ENCODE measurements around the gene CTSE. TPM values are rescaled to one million over a fixed set of nuclear protein-coding genes. Genes with fewer than 3 reads are reported as not detected.

Gene CTSE
- total RNA-seq, 2 experiments from 2014 or later, result not detected

- peaks cover 4% of the 10 kb centered on the region for H3K4me1 Mint-ChIP-seq (ENCODE audit: low read depth)
- no peaks in the 10 kb centered on the region for H3K36me3 Mint-ChIP-seq (ENCODE audit: low read depth)
- DNase-seq (no peak), ATAC-seq (no peak)
- intact Hi-C loops (cut with micrococcal nuclease), result no loop called here
- no peak for TF ChIP-seq CTCF (IDR thresholded peaks at IDR 0.05)
- no peak overlapping the region for H3K27ac Mint-ChIP-seq
- ChIA-PET POLR2A (no interaction called here), CTCF (interaction anchor here (0.6 to 2.5 kb wide), 3 partner anchors 8 to 220 kb away, joined by 3 to 12 read pairs (median 3); no protein-coding TSS in a partner anchor)
- H3K9me3 Mint-ChIP-seq, result no peaks in the 10 kb centered on the region
- no peak overlapping the region for H3K4me3 Mint-ChIP-seq
- H3K27me3 Mint-ChIP-seq, result no peaks in the 10 kb centered on the region
These were observed 58.4 kb downstream of the CTSE start for GRCh38 chr1:205965036-205965884.

- no peak for ATAC-seq
- POLR2A ChIA-PET, result interaction anchor here (0.5 to 0.6 kb wide), 2 partner anchors 14 to 306 kb away, joined by 3 read pairs; no protein-coding TSS in a partner anchor
- Mint-ChIP-seq H3K36me3 (ENCODE audit: low read depth) (no peaks in the 10 kb centered on the region), H3K27me3 (no peaks in the 10 kb centered on the region), H3K9me3 (no peaks in the 10 kb centered on the region), H3K4me3 (no peak overlapping the region), H3K27ac (no peak overlapping the region), H3K4me1 (ENCODE audit: low read depth) (peaks cover 4% of the 10 kb centered on the region)
- CTCF ChIA-PET, result interaction anchor here (2.5 to 7.6 kb wide), 2 partner anchors 14 kb away, joined by 12 to 50 read pairs; no protein-coding TSS in a partner anchor
- intact Hi-C loops (cut with micrococcal nuclease), result no loop called here
- DNase-seq, result no peak
- TF ChIP-seq CTCF (IDR thresholded peaks at IDR 0.05), result no peak
These were observed 60.1 kb downstream of the CTSE start for GRCh38 chr1:205963352-205964155.

- Mint-ChIP-seq H3K27ac (no peak overlapping the region), H3K9me3 (no peaks in the 10 kb centered on the region), H3K36me3 (ENCODE audit: low read depth) (no peaks in the 10 kb centered on the region), H3K27me3 (no peaks in the 10 kb centered on the region), H3K4me1 (ENCODE audit: low read depth) (peaks cover 4% of the 10 kb centered on the region), H3K4me3 (no peak overlapping the region)
- intact Hi-C loops (cut with micrococcal nuclease), result no loop called here
- ATAC-seq (no peak), DNase-seq (no peak)
- no peak for TF ChIP-seq CTCF (IDR thresholded peaks at IDR 0.05)
- ChIA-PET CTCF (interaction anchor here (0.6 to 7.6 kb wide), 2 partner anchors 14 to 1826 kb away, joined by 4 to 50 read pairs; no protein-coding TSS in a partner anchor), POLR2A (interaction anchor here (0.5 to 0.6 kb wide), 2 partner anchors 13 to 305 kb away, joined by 3 read pairs; no protein-coding TSS in a partner anchor)
These were observed 60.9 kb downstream of the CTSE start for GRCh38 chr1:205962821-205963221.

- intact Hi-C loops (cut with micrococcal nuclease), result no loop called here
- no peak overlapping the region for H3K4me3 Mint-ChIP-seq
- no peaks in the 10 kb centered on the region for H3K9me3 Mint-ChIP-seq
These were observed 61.5 kb downstream of the CTSE start for GRCh38 chr1:205961991-205962820.

More at GRCh38 chr1:205961991-205962820, 61.5 kb downstream of the CTSE start:
- no peak for TF ChIP-seq CTCF (IDR thresholded peaks at IDR 0.05)
- ChIA-PET CTCF (interaction anchor here (0.6 to 7.6 kb wide), 5 partner anchors 15 to 1826 kb away, joined by 4 to 50 read pairs (median 4); no protein-coding TSS in a partner anchor), POLR2A (interaction anchor here (0.6 to 1.0 kb wide), 2 partner anchors 20 to 305 kb away, joined by 3 to 4 read pairs; partner anchors contain the start of gene SLC26A9)
- DNase-seq (no peak), ATAC-seq (no peak)
- no peaks in the 10 kb centered on the region for H3K36me3 Mint-ChIP-seq (ENCODE audit: low read depth)
- H3K4me1 Mint-ChIP-seq (ENCODE audit: low read depth), result peaks cover 4% of the 10 kb centered on the region
- no peaks in the 10 kb centered on the region for H3K27me3 Mint-ChIP-seq
- no peak overlapping the region for H3K27ac Mint-ChIP-seq
